NCI-H2196 (cell line): Measurements from ENCODE around the gene PON2.
"Not testable (repeated sequence)": the region's sequence is repeated elsewhere in the genome, so short reads cannot be mapped to it uniquely, and the experiment has no call there.

Source experiments
- DNase-seq: peaks from one replicate; lab custom pipeline; 2025; ENCODE audit not compliant: unreplicated experiment; lab: John Stamatoyannopoulos, UW

Gene PON2

DNA sequence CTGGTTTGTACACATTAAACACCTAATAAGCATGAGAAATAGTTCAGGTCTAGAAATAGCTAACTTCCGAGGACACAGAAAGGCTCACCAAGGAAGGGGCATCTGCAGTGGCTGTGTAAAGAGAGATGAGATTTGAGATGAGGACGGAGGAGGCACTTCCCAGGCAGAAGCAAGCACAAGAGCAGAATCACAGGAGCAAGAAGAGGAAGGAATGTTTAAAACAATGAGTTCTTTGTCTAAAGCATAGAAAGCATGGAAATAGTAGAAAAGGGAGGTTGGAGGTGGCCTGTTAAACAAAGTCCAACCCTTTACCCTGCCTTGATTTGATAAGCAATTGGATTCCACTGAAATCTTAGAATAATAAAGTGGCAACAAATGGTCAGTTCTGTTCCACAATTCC lies 27.1 kb downstream of the PON2 start:
- DNase-seq, result no peak

DNA sequence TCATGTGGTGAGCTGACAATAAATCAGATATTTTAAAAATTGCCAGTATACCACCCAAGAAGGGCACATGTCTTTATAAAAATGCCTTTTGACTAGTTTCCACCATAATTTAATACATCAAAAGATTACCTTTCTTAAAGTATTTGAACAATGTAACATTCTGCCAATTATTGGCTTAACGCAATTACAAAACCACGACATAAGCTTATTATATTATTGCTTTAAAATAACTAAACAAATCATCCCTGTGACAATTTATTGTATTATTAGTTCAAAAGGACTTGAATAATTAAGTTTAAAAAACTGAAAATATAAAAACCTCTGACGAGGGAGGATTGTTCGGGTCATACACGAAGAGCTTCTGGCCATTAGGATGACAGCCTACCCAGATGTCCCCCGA lies 29.0 kb downstream of the PON2 start:
- no peak for DNase-seq

DNA sequence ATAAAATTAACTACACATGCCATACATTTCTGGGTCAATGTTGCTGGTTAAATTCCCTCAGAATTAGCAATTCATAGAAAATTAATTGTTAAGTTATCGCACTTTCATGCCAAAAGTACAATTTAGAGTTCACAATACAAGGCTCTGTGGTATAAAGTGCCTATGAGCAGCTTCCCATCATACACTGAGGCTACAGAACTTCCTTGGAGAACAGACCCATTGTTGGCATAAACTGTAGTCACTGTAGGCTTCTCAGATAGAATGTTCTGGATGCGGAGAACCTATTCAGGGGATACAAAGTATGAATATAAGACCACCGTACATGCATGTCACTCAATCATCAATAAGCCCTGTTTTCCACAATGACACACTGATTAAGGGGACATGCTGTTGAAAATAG lies 29.6 kb downstream of the PON2 start:
- no peak for DNase-seq

DNA sequence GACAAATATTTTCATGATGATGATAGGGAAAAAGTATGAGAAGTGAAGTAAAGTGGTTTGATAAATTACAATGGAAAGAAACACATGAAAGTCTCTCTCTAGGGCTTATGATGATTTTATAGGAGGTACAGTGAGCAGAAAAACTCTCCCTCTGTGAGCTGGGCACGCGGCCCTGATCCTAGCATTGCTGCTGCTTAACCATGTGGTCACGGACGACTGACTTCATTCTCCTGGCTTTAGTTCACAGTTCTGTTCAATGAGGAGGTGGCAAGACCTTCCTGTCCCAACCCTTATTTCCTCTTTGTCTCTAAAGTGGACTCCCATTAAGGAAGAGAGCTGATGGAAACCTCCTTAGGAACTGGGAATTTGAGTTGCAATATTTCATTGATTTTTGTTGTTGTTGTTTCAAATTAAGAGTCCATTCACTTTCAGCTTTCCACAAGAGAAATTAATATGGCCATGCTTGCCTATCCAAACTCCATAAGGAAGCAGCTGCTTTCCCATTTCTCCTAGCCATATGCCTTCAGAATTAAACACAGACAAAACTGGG lies 30.4 kb downstream of the PON2 start:
- peak; percentile 49 for DNase-seq

DNA sequence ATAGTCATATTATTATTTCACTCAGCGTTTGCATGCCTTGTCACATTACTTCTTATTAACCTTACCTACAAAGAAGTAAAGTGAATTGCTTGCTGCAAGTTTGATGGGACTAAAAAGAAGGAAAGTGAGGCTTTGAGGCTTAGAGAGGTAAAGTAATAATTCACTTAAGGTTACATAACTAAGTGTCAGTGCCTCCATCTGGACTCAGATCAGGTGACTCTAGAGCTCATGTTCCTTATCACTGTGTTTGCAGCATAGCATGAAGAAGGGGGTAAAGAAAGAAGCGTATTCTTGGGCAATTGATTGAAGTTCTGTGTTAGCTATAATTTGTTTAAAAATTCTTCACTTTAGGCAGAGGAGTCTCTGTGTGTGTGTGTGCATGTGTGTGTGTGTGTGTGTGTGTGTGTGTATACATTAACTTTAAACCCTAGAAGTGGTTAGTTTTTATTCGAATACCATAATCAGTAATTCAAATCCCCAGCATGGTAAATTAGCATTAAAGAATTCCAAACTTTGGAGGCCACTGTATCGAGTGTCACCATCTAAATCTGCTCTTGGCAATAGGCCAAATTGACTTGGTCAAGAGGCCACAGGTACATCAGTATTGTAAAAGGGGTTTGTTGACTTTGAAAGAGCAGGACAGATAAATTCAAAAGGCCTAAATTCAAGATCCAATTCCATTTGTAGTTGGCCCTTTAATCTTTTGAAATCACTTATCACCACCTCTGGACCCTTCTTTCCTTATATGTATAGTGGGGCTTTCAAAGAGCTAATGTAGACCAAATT lies 36.5 kb downstream of the PON2 start:
- DNase-seq, result peak; percentile 37

DNA sequence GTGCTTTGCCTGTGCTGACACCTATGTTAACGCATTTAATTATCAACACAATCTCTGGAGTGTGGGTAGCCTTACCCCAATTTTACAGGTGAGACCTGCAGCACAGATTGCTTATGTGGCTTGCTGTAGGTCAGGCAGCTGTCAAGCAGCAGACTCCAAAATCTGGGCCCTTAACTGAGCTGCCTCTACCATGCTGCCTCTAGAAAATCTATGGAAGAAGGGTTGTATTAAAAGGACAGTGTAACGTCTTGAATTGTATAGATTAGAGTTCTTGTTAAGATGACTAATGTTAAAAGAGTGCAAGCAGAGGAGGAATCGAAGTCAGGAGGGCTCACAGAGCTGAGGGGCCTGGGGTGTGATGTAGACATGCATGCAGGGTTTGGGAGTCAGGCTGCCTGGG lies 37.4 kb downstream of the PON2 start:
- DNase-seq, result no peak

DNA sequence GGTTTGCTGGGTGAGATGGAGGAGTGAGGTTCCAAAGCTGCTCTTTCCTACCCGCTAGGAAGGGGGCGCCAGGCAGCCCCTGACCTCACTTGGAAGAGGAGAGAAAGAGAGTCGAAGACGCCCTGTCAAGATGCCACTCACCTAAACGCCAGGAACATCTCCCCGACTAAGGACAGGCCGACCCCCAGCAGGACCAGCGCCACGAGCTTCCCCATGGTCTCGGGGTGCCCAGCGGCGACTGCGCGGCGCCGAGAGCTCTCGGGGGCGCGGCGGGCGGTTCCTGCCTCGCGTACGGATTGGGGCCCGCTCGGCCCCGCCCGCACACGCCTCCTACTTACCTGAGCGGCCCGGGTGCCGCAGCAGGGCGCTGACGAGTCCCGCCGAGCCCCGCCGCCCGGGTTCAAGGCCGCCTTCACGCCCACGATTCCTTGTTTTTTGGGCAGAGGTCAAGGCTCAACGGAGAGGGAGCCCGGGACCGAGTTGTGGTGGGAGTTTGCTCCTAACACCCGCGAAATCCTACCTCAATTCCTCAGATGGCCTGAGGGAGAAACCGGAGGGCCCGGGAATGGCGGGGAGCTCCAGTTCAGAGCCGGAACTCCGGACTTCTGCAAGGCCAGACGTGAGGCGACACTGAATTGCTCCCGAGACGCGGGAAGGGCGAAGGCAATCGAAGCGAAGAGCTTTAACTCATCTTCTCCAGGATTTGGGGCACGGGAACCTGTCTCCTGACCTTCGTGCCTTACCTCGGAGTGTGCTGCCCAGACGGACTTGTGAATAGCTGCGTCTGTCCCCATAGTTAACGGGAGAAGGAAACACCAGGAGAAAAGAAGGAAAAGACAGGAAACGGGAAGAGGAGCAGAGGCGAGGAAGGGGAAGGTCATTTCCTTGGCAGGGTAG lies 38.4 kb downstream of the PON2 start, which contains the start of gene PON3:
Gene PON3 (minus strand): TSS at position 240 of the 897 bp plus-strand sequence. CDS start 25 bp downstream, at position 215.
- peak; percentile 76 for DNase-seq

DNA sequence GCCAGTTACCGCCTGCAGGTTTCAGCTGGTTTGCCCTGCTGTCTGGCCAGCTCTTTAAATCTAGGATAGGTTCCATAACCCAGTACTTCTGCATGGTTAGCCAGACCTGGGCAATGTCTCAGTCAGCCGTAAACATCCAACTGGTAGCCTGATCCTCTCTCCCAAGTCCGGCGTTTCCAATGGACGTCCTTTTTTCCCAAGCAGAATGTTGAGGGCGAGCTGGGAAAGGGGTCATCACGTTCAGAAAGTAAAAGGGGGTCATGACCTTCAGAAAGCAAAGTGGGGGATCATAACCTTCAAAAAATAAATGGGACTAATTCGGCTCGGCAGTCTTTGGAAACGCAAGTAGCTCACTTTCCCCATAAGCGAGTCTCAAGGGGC lies 39.1 kb downstream of the PON2 start:
- peak; percentile 61 for DNase-seq

DNA sequence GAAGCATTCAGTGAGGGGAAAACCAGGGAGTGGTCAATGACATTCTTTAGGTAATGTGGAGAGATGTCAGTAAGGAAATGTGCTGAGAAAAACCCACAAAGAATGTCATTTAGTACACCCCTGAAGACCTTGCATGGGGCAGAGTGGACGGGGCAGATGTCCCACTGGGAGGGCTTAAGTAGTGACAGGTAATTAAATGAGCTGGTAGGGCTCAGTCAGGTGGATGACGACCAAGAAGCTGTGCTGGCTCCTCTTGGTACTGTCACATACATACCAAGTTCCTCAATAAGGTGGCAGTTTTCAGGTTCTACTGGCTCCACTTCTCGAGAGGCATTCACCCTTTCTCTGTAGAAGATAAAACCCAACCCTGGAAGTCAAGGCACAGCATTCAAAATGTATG lies 40.5 kb downstream of the PON2 start:
- no peak for DNase-seq

DNA sequence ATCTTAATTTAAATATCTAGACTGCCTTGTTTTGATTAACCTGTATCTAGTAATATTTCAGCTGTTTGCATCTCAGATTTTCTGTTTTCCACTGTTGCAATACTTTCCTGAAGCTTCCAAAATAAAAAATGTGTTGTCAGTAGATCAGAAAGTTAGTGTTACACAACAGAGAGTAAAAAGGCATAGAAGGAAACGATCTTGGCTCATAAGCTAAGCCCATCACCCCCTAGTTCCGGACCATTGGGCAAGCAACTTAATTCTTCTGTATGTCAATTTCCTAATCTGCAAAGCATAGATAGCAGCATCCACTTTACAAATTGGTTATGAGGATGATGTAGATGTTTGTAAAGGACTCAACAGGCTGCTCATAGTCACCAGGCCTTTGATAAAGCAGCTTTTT lies 43.1 kb downstream of the PON2 start:
- DNase-seq, result no peak

DNA sequence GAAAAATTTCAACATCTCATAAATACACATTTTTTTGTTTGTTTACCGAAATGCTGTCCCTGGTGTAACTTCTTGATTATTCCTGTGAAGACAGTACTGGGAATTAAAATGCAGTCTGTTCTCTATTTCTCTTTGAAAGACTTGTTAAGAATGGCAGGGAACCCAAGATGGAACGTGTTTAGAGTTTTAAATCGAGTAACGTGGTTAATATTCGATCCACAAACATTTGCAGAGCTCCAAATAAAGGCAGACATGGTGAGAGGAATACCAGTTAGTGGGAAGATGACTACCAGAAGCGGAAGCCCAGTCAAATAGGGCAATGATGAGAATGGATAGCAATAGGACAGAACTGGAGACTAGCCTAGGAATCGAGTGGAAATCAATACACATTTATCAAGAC lies 45.3 kb downstream of the PON2 start:
- DNase-seq, result no peak

DNA sequence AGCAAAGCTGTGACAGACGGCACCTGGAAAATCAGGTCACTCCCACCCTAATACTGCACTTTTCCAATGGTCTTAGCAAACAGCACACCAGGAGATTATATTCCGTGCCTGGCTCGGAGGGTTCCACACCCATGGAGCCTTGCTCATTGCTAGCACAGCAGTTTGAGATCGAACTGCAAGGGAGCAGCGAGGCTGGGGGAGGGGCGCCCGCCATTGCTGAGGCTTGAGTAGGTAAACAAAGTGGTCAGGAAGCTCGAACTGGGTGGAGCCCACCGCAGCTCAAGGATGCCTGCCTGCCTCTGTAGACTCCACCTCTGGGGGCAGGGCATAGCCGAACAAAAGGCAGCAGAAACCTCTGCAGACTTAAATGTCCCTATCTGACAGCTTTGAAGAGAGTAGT lies 55.4 kb downstream of the PON2 start:
- DNase-seq, result not testable (repeated sequence)

DNA sequence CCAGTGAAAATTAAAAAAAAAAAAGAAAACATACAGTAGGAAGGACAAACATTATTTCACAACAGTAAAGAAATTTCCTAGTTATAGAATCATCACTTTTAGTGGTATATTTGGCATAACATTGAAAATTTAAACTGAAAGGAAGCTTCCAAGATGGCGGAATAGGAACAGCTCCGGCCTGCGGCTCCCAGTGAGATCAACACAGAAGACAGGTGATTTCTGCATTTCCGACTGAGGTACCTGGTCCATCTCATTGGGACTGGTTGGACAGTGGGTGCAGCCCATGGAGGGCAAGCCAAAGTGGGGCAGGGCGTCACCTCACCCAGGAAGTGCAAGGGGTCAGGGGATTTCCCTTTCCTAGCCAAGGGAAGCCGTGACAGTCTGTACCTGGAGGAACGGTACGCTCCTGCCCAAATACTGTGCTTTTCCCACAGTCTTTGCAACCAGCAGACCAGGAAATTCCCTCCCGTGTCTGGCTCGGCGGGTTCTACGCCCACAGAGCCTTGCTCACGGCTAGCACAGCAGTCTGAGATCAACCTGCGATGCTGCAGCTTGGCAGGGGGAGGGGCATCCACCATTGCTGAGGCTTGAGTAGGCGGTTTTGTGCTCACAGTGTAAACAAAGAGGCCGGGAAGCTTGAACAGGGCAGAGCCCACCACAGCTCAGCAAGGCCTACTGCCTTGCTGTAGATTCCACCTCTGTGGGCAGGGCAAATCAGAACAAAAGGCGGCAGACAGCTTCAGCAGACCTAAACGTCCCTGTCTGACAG lies 58.0 kb downstream of the PON2 start:
- no peak for DNase-seq

DNA sequence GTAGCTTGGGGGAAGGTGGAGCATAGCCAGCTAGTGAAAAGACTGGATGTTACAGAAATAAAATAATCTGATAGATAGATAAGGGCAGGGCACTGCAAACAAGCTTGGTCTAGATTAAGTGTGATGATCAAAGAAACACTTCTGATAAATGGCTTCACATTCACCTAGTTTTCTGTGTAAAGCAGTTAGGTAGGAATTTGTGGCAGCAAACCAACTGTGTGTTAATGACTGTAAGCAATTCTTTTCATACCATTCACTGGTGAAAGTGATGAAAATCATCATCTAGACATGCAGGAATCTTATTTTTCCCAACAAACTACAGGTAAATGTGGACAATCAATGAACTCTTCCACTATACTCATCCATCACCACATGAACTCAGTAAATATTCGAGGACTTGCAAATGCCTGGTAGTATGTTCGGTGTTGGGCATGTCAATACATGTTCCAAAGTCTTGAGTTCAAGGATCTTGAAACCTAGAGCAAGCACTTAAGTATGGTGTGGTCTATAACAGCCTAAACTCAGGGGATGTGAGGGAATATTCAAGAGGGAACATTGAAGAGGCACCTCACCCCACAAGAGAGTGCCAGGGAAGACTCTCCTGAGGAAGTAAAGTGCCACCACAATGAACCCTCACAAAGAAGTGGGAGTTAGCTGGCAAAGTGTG lies 59.1 kb downstream of the PON2 start:
- no peak for DNase-seq

DNA sequence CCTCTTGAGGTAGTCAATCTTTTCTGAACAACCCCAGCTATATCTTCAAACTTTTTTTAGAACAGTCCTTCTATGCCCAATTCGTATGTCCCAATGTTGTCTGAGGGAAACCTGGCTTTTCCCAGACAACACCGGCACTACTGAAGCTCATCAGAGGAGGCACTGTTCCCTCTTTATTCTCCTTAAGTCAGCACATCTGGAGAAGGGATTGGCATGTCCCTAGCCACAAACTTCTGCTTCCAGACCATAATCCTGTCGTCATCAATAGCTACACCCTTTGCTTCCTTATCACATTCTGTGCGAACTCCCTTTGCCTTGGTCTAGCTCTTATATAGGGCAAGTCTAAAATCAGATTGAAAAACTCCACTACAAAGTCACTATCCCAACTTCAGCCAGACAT lies 61.5 kb downstream of the PON2 start:
- DNase-seq, result no peak

DNA sequence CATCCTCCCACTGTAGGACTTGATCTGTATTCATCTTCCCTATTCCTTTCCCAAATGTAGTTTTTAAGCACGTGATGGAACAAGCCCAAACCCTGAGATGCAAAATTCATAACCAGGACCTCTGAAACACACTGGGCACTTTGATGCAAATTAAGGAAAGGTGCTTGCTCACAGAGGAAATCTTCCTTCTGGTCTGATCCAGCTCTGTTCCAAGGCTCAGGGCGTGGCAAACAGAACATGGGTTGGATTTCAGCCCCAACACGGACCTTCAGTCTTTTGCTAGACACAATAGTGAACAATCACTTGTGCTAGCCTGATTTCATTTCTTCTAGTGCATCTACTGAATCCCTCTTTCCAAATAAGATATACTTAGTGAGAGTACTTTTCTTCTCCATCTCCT lies 66.6 kb downstream of the PON2 start:
- no peak for DNase-seq

DNA sequence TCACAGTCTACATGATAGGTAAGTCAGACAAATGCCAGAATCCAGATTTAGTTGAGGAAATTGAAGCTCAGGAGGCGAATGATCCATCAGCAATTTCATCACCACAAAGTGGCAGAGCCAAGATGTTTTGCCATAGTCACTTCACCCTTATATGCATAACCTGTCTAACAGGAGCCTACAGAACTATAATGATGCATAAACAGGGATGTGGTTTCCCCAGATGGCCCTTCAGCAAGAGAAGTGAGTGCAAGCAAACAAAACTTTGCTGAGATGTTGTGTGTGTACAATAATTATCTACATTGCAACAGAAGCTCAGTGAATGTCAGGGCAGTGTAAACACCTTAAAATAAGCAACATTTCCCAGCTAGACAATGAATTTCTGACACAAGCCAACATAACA lies 67.2 kb downstream of the PON2 start:
- no peak for DNase-seq

DNA sequence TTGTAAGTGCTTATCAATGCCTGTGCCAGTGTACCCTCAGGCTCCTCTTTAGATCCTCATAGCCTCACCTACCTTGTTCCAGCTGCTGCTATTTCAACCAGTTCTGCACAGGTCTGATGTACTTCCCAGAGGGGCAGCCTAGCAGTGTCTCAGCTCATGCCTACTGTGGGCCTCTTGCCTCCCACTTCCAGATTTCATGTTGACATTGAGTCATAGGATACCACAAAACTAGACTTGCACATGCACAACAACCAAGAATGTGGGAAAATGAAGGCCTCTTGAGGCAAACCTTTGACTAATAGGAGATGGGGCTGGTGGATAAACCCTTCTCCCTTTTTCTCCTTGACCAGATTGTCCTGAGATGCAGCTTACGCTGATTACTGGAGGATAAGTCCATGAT lies 69.7 kb downstream of the PON2 start:
- no peak for DNase-seq

DNA sequence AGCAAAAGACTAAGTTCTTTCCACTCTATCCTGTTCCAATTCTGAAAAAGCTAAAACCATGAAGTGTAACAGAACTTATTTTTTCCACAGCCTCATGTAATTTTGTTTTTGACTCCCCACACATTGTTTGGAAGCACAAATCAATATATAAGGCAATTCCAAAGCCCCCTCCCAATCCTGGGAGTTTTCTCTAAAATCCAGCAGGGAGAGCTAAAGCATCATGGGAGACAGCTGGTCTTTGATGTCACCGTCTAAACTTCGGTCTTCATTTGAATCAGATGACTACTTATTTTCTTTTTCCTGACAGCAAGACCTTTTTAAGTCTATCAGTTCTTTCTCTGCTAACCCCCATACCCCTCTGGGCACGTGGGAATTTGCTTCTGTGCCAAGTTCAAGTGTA lies 77.2 kb downstream of the PON2 start:
- no peak for DNase-seq
